GM06990 (cell line): ENCODE measurements around the gene RALGDS.

ENCODE experiments used
- DNase-seq: peaks from one replicate; pipeline ENCODE4 v3.0.0-alpha.2; 2011; ENCODE audit not compliant: insufficient read length; ENCODE audit errors: extremely low read depth
- H3K27me3 ChIP-seq: replicated peaks from 2 replicates; pipeline ENCODE4 v1.6.0; 2011; ENCODE audit warnings: low read length; ENCODE audit not compliant: control insufficient read depth, insufficient read depth
- H3K36me3 ChIP-seq: 2 replicates; pipeline ENCODE4 v1.5.1; 2011; ENCODE audit warnings: low read length; ENCODE audit not compliant: control insufficient read depth, insufficient read depth
- H3K4me3 ChIP-seq: replicated peaks from 2 replicates; pipeline ENCODE4 v1.5.1; 2011; ENCODE audit warnings: low read depth, mild to moderate bottlenecking, control low read depth, low read length
- TF ChIP-seq, protein P1 (sequence below): IDR thresholded peaks from 2 replicates; pipeline ENCODE4 v1.5.1; 2011; ENCODE audit warnings: low read length, control low read depth, mild to moderate bottlenecking, inconsistent platforms; ENCODE audit not compliant: insufficient read depth, poor library complexity, severe bottlenecking

The RALGDS gene

DNA sequence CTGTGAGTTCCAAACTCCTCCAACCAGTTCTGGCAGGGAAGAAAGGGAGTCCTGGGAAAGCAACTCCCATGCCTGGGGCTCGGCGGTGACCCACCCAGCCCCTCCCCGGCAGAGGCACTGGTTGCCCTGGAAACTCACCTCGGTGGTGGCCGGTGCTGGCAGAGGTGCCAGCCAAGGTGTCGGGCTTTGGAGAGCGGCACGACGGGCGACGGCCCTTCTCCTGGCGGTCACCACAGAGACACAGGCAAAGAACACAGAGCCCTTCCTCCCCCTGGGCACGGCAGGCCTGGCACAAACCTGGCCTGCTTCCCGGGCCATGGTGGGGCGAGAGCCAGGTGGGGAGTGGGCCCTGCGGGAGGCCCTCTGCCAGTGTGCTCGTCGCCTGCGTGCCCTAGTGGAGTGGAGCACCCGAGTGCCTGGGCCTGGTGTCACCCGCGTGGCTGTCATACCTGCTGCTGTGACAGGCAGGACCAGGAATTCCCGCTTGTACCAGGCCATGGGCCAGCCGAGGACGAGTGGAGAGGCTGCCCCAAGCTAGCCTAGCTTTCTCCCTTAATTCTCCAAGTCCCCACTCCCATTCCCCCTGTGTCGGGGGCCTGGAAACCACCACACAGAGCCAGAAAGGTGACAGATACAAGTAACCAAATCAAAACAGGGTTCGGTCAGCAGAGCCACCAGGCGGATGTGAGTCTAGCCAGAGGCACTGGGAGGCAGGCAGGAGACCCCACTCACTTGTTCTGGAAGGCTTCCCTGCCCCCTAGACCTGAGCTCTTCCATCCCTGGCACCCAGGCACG lies 8.2 kb upstream of the RALGDS start:
- H3K27me3 ChIP-seq: no peaks in the 10 kb centered on the region
- TF ChIP-seq, protein P1, sequence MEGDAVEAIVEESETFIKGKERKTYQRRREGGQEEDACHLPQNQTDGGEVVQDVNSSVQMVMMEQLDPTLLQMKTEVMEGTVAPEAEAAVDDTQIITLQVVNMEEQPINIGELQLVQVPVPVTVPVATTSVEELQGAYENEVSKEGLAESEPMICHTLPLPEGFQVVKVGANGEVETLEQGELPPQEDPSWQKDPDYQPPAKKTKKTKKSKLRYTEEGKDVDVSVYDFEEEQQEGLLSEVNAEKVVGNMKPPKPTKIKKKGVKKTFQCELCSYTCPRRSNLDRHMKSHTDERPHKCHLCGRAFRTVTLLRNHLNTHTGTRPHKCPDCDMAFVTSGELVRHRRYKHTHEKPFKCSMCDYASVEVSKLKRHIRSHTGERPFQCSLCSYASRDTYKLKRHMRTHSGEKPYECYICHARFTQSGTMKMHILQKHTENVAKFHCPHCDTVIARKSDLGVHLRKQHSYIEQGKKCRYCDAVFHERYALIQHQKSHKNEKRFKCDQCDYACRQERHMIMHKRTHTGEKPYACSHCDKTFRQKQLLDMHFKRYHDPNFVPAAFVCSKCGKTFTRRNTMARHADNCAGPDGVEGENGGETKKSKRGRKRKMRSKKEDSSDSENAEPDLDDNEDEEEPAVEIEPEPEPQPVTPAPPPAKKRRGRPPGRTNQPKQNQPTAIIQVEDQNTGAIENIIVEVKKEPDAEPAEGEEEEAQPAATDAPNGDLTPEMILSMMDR: no peak
- DNase-seq: no peak
- H3K36me3 ChIP-seq: no peaks in the 10 kb centered on the region; the same call in 1 of the 2 replicates
- H3K4me3 ChIP-seq: no peak overlapping the region

- Histone ChIP-seq H3K36me3 (no peaks in the 10 kb centered on the region; the same call in 1 of the 2 replicates), H3K27me3 (no peaks in the 10 kb centered on the region), H3K4me3 (no peak overlapping the region)
- no peak for DNase-seq
- TF ChIP-seq, protein P1: no peak
Measured at GRCh38 chr9:133128152-133128551, 7.1 kb upstream of the RALGDS start.

DNA sequence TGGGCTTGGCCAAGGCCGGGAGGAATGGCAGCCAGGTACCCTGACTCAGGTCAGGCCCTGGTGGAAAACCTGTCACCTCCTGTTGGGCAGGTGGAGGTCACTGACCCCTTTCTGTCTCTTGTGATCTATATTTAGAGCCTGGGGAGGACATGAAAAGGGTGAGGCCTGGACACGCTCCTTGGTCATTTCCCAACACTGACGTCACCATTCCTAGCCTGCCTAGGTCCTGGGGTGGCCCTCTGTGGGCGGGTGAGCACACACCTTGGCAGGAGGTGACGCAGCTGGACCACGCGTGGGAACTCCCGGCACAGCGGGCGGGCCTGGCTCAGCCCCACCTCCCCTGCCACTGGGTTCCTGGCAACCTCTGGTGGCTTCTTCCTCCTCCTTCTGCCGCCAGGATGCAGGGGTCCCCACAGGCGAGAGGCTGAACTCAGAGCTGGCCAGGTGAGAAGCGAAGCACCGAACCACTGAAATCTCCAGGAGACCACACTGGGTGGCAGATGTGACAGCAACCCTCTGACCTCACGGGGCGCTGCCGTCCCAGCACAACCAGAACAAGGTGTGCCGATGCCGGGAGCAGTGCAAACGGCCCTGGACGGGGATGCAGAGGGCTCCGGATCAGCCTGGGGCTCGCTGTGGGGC lies 6.4 kb upstream of the RALGDS start:
- TF ChIP-seq, protein P1: peak; percentile 37
- H3K36me3 ChIP-seq: no peaks in the 10 kb centered on the region; the same call in 1 of the 2 replicates
- no peaks in the 10 kb centered on the region for H3K27me3 ChIP-seq
- no peak for DNase-seq
- H3K4me3 ChIP-seq: no peak overlapping the region

DNA sequence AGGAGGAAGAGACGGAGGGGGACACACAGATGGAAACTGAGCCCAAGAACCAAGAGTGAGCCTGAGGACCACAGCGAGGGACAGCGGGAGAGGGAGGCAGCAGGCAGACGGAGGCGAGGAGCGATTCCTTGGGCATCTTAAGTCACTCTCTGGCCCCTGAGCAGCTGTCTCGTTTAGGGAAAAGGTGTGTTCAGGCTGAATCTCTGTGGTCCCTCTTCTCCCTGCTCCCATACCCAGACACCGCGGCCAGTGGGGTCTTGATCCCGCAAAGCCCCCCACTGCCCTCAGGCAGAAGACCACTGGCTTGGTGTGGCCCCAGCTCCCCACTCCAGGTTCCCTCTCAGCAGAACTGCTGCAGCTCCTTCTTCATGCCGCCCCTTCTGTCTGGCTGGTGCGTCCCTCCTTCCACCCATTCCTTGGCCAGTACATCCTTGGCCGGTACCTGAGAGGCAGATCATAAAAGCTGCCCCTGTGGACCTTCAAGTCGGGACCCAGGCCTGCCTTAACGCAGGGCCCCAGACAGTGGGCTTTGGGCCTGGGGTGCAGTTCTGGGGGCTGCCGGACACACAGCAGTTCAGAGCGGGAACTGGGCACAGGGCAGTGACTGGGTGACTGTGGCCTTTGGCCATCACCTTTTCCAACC lies 5.8 kb upstream of the RALGDS start:
- TF ChIP-seq, protein P1: no peak
- no peak for DNase-seq
- peak overlapping the region; percentile 58 for H3K4me3 ChIP-seq

GRCh38 chr9:133125941-133126696 lies 5.1 kb upstream of the RALGDS start:
- peak; percentile 78 for DNase-seq
- peak overlapping the region; percentile 58 for H3K4me3 ChIP-seq
- no peaks in the 10 kb centered on the region; the same call in 1 of the 2 replicates for H3K36me3 ChIP-seq
- TF ChIP-seq, protein P1: no peak
- H3K27me3 ChIP-seq: no peaks in the 10 kb centered on the region

More for the DNA sequence above, 5.8 kb upstream of the RALGDS start:
- Histone ChIP-seq H3K27me3 (no peaks in the 10 kb centered on the region), H3K36me3 (no peaks in the 10 kb centered on the region; the same call in 1 of the 2 replicates)
